Measurements from ENCODE around the gene ZNF575.

GRCh38 chr19:43562226-43562697 lies 29.3 kb downstream of the ZNF575 start:
- TF ChIP-seq CTCF (IDR thresholded peaks at IDR 0.05; ENCODE audit: low read depth, low read length) (no peak), EZH2phosphoT487 (IDR thresholded peaks at IDR 0.05; ENCODE audit: low read depth) (no peak)
